Astrocyte of the cerebellum (primary cell): ENCODE results near the gene LRRFIP1.

ENCODE experiments used
- DNase-seq: peaks from one replicate; pipeline ENCODE4 v3.0.0-alpha.2; 2011; ENCODE audit warnings: low read depth
- H3K4me3 ChIP-seq: 2 replicates; pipeline ENCODE4 v1.5.1; 2011; ENCODE audit warnings: mild to moderate bottlenecking, low read depth, low read length, moderate library complexity
- CTCF ChIP-seq: IDR thresholded peaks from 2 replicates; pipeline ENCODE4 v1.5.1; 2012; ENCODE audit warnings: low read length, low read depth, moderate library complexity, mild to moderate bottlenecking; ENCODE audit errors: missing control alignments
- in situ Hi-C: cut with HindIII; loops from 2 replicates; pipeline ENCODE4 v1.10.0; 2017; ENCODE audit warnings: low sequenced_read_pairs

The LRRFIP1 gene

GRCh38 chr2:237725661-237726060, 98.3 kb downstream of the LRRFIP1 start:
- no peak for TF ChIP-seq CTCF
- H3K4me3 ChIP-seq = no peak overlapping the region
- DNase-seq = no peak
- in situ Hi-C loops = loop anchor here (5.0 kb wide), 1 partner anchor 43 kb away; no protein-coding TSS in a partner anchor

- TF ChIP-seq CTCF = no peak
- in situ Hi-C loops = loop anchor here (5.0 kb wide), 1 partner anchor 44 kb away; no protein-coding TSS in a partner anchor
- DNase-seq = peak; percentile 67
- no peak overlapping the region for H3K4me3 ChIP-seq
Measured at GRCh38 chr2:237726401-237726830, 99.0 kb downstream of the LRRFIP1 start.

GRCh38 chr2:237727363-237727762, 100.0 kb downstream of the LRRFIP1 start:
- TF ChIP-seq CTCF = no peak
- no peak for DNase-seq
- in situ Hi-C loops = loop anchor here (5.0 kb wide), 1 partner anchor 45 kb away; no protein-coding TSS in a partner anchor
- H3K4me3 ChIP-seq = no peak overlapping the region

GRCh38 chr2:237729681-237730475, 102.5 kb downstream of the LRRFIP1 start:
- in situ Hi-C loops = loop anchor here (5.0 kb wide), 1 partner anchor 48 kb away; no protein-coding TSS in a partner anchor
- DNase-seq = no peak
- no peak overlapping the region for H3K4me3 ChIP-seq
- no peak for TF ChIP-seq CTCF

- H3K4me3 ChIP-seq = no peak overlapping the region
- no peak for TF ChIP-seq CTCF
- DNase-seq = peak; percentile 26
- in situ Hi-C loops = no loop called here
Measured at GRCh38 chr2:237731663-237732062, 104.3 kb downstream of the LRRFIP1 start.

GRCh38 chr2:237732070-237732469, 104.7 kb downstream of the LRRFIP1 start:
- in situ Hi-C loops = no loop called here

More at GRCh38 chr2:237732070-237732469, 104.7 kb downstream of the LRRFIP1 start:
- no peak for TF ChIP-seq CTCF
- H3K4me3 ChIP-seq = no peak overlapping the region
- no peak for DNase-seq
